Ovary (tissue), 9 donors: ENCODE results near the gene DACT1. TPM values are rescaled to one million over a fixed set of nuclear protein-coding genes. Genes with fewer than 3 reads are reported as not detected.

Source experiments
- DNase-seq, 5 donors: peaks; one replicate each; pipeline ENCODE4 v3.0.0-alpha.2; 2019 to 2020
- H3K27ac ChIP-seq, 2 donors: fragments of 200-600 bp; one replicate each; pipeline versions ENCODE4 v1.5.1 to v1.8.0; 2019 to 2022
- H3K27me3 ChIP-seq: fragments of 200-600 bp; one replicate; pipeline ENCODE4 v1.8.0; 2022
- H3K36me3 ChIP-seq: fragments of 200-600 bp; sonication (generic); one replicate; pipeline ENCODE4 v1.5.1; 2019
- H3K4me1 ChIP-seq: one replicate; pipeline ENCODE4 v1.8.1; 2013; ENCODE audit warnings: mild to moderate bottlenecking, moderate library complexity; ENCODE audit not compliant: insufficient read depth
- H3K4me3 ChIP-seq: fragments of 200-600 bp; sonication (generic); one replicate; pipeline ENCODE4 v1.5.1; 2017
- H3K9me3 ChIP-seq, 2 donors: fragments of 200-600 bp in 1 of 2; sonication (generic) in 1 of 2; one replicate each; pipeline versions ENCODE4 v1.5.1 to v1.8.1; 2013 to 2019; ENCODE audit warnings: mild to moderate bottlenecking in 1 of 2, moderate library complexity in 1 of 2
- CTCF ChIP-seq, 3 donors: fragments of 450-650 bp in 2 of 3; fragments of 200-600 bp in 1 of 3; IDR thresholded peaks; one replicate each; pipeline versions ENCODE4 v1.5.1 to v1.8.0; 2016 to 2022; ENCODE audit warnings: antibody characterized with exemption in 3 of 3, mild to moderate bottlenecking in 1 of 3
- EP300 ChIP-seq: sonication (generic); formaldehyde crosslinking; IDR thresholded peaks from one replicate; pipeline ENCODE4 v1.6.1; 2017; ENCODE audit warnings: antibody characterized with exemption
- POLR2A ChIP-seq: fragments of 450-650 bp; IDR thresholded peaks from one replicate; pipeline ENCODE4 v1.6.1; 2017; ENCODE audit warnings: antibody characterized with exemption, mild to moderate bottlenecking, moderate library complexity
- WGBS, 3 donors: extraction: QIAGEN DNeasy Blood & Tissue Kit in 1 of 3; methylation state at CpG; one replicate each; pipeline versions ENCODE4 v1.1.5 to v1.1.7; 2013 to 2017; 5-methylcytosine and 5-hydroxymethylcytosine counted together
- intact Hi-C, 4 donors: fragments of 100-400 bp; cut with DNase I; formaldehyde crosslinking; loops; one replicate each; pipeline versions ENCODE4 v1.11.0 to v1.15.1; 2022 to 2023
- polyA plus RNA-seq, 2 donors: library from polyadenylated mRNA; stranded (reverse); fragments of 200-250 nt in 1 of 2; fragments of 350-450 nt in 1 of 2; fragmentation: Illumina TruSeq in 1 of 2; extraction: RNeasy Lipid Tissue Mini Kit (QIAGEN cat#74804) in 1 of 2; gene quantifications; one replicate each; pipeline ENCODE4 v1.2.3, GENCODE V29; 2013 to 2014
- total RNA-seq, 7 donors: library from RNA; depleted of rRNA in 2 of 7; stranded (reverse); fragments of >200 nt in 2 of 7; fragmentation: NEBNext Ultra II Directional in 3 of 7; extraction: Animal tissue kit (Norgen Biotek cat#: 25700) in 3 of 7; gene quantifications; one replicate each; pipeline versions ENCODE4 v1.1.0 to v1.2.4, GENCODE V29; 2016 to 2023
- donor health status: DM: no; HTN: no; CAD: no; lungs with moderate emphysema.
- donor health status: DM: no; HTN: no; CAD: no.
- donor health status: Bipolar disorder and iron deficiency.
- donor health status: DM: yes; HTN: yes; CAD: no.
- donor health status: DM: no; HTN: no; CAD: no.
- donor health status: DM: yes; HTN: yes; CAD: no.

Gene DACT1
- total and polyA plus RNA-seq, 9 donors = 15.5 to 39.3 (median 22.7) TPM

DNA sequence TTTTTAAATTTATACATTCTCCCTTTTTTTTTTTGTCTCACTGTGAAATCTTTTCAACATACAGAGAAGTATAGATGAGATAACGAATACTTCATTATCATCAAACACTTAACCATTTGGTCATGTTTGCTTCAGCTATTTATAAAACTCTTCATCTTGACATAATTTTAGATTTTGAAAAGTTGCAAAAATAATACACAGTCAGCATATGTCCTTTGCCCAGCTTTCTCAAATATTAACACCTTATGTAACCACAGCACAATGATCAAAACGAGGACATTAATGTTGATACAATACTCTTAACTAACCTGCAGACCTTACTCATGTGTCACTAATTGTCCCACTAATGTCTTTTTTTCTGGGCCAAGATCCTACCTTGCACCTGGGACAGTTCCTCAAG is 36.0 kb downstream of the DACT1 start:
- Histone ChIP-seq H3K27ac (no peak overlapping the region), H3K4me3 (no peak overlapping the region), H3K9me3 (no peaks in the 10 kb centered on the region), H3K27me3 (no peaks in the 10 kb centered on the region), H3K36me3 (no peaks in the 10 kb centered on the region), H3K4me1 (no peaks in the 10 kb centered on the region)
- no peak for DNase-seq
- 93 to 94% (median 93%) methylated on average over 2 of the region's 2 CpGs for WGBS, 3 donors
- intact Hi-C loops = no loop called here
- no peak for TF ChIP-seq EP300
- TF ChIP-seq CTCF (IDR thresholded peaks at IDR 0.05) = no peak
- no peak for TF ChIP-seq POLR2A

- TF ChIP-seq CTCF (IDR thresholded peaks at IDR 0.05) (no peak), POLR2A (no peak), EP300 (no peak)
- Histone ChIP-seq H3K27ac (no peak overlapping the region), H3K27me3 (no peaks in the 10 kb centered on the region), H3K36me3 (no peaks in the 10 kb centered on the region), H3K4me1 (no peaks in the 10 kb centered on the region), H3K9me3 (no peaks in the 10 kb centered on the region), H3K4me3 (no peak overlapping the region)
- DNase-seq = no peak
- intact Hi-C loops = no loop called here
- 47 to 69% (median 48%) methylated on average over 5 of the region's 5 CpGs for WGBS, 3 donors
Observed at GRCh38 chr14:58677001-58677400, 39.2 kb downstream of the DACT1 start.

- no peak for TF ChIP-seq POLR2A
- no peak for TF ChIP-seq CTCF (IDR thresholded peaks at IDR 0.05)
- TF ChIP-seq EP300 = no peak
- 81 to 93% (median 93%) methylated on average over 4 of the region's 4 CpGs for WGBS, 3 donors
- Histone ChIP-seq H3K9me3 (no peaks in the 10 kb centered on the region), H3K4me3 (no peak overlapping the region), H3K27me3 (no peaks in the 10 kb centered on the region), H3K27ac (no peak overlapping the region), H3K36me3 (no peaks in the 10 kb centered on the region), H3K4me1 (no peaks in the 10 kb centered on the region)
- DNase-seq = no peak
- intact Hi-C loops = no loop called here
Observed at GRCh38 chr14:58677517-58677916, 39.8 kb downstream of the DACT1 start.

GRCh38 chr14:58677996-58678395 is 40.2 kb downstream of the DACT1 start:
- no peaks in the 10 kb centered on the region for H3K27me3 ChIP-seq
- intact Hi-C loops = no loop called here
- H3K4me3 ChIP-seq = no peak overlapping the region
- no peak for TF ChIP-seq POLR2A
- TF ChIP-seq EP300 = no peak
- TF ChIP-seq CTCF (IDR thresholded peaks at IDR 0.05) = no peak
- H3K36me3 ChIP-seq = no peaks in the 10 kb centered on the region
- H3K9me3 ChIP-seq = no peaks in the 10 kb centered on the region
- 93 to 100% (median 94%) methylated on average over 1 of the region's 1 CpG for WGBS, 3 donors
- no peak overlapping the region for H3K27ac ChIP-seq
- no peak for DNase-seq
- no peaks in the 10 kb centered on the region for H3K4me1 ChIP-seq

- no peak for DNase-seq
- intact Hi-C loops = no loop called here
- no peaks in the 10 kb centered on the region for H3K9me3 ChIP-seq
- H3K27ac ChIP-seq = no peak overlapping the region
- 94 to 95% (median 94%) methylated on average over 4 of the region's 4 CpGs for WGBS, 3 donors
- no peaks in the 10 kb centered on the region for H3K36me3 ChIP-seq
- no peak overlapping the region for H3K4me3 ChIP-seq
- no peaks in the 10 kb centered on the region for H3K27me3 ChIP-seq
- no peaks in the 10 kb centered on the region for H3K4me1 ChIP-seq
- TF ChIP-seq POLR2A (no peak), CTCF (IDR thresholded peaks at IDR 0.05) (no peak), EP300 (no peak)
Observed at GRCh38 chr14:58680698-58681097, 42.9 kb downstream of the DACT1 start.
